PC-3 (cell line): ENCODE results near the gene THOC1.

Experiments used
- CTCF ChIP-seq: fragments of 300-600 bp; sonication (generic); conservative IDR thresholded peaks from 2 replicates; pipeline ENCODE4 v1.5.1; 2017; ENCODE audit warnings: antibody characterized with exemption, low read depth, mild to moderate bottlenecking, low read length
- EZH2 ChIP-seq: fragments of 300-600 bp; sonication (generic); IDR thresholded peaks from one replicate; pipeline ENCODE4 v1.6.1; 2017; ENCODE audit warnings: antibody characterized with exemption, mild to moderate bottlenecking, low read length; ENCODE audit not compliant: unreplicated experiment

- no peak for TF ChIP-seq EZH2
- TF ChIP-seq CTCF, result no peak
Observed at GRCh38 chr18:199768-200167, 68.1 kb downstream of the THOC1 start.
